ENCODE results near the gene FAT1.

- TF ChIP-seq POLR2A (IDR thresholded peaks at IDR 0.05): no peak
- no peak for TF ChIP-seq CTCF (IDR thresholded peaks at IDR 0.05)
These were observed 138.7 kb downstream of the FAT1 start for GRCh38 chr4:186584912-186585311.

All from lower leg skin (tissue), 3 donors.